Astrocyte of the hippocampus (primary cell): ENCODE measurements around the gene TBX2.

Experiments used
- DNase-seq: peaks from one replicate; pipeline ENCODE4 v3.0.0; 2011; ENCODE audit warnings: low read depth, low spot score

TBX2 gene

DNA sequence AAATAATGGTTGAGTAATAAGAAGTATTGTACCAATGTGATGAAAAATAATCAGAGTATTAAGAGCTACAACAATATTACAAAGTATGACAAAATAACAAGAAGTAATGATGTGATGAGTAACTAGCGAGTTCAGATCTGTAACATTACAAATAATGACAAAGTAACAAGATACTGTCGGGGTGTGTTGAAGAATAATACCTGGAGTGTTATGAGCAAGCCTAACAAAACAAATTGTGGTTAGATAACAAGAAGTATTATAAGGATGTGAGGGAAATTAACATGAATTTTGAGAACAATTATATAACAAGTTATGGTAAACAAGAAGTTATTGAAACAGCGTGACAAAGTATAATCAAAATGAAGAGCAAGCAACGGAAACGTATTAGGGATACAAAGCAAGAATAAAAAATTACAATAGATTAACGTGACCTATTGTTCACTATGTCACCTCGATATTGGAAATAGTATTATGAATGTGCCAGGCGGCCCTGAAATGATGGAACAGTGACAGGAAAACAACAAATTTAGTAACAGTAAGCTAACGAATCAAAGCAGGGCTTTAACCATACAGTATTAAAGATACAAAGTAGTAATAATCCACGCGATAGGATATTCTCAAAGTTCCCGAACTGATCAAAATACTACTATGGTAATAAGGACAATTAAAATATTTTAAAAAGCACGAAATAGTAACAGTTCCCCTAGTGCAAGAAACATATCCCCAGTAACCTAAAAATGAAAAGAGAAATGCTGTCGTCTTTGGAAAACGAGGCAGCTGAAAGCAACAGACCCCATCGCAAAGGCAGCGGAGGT is 54.1 kb downstream of the TBX2 start:
- no peak for DNase-seq

DNA sequence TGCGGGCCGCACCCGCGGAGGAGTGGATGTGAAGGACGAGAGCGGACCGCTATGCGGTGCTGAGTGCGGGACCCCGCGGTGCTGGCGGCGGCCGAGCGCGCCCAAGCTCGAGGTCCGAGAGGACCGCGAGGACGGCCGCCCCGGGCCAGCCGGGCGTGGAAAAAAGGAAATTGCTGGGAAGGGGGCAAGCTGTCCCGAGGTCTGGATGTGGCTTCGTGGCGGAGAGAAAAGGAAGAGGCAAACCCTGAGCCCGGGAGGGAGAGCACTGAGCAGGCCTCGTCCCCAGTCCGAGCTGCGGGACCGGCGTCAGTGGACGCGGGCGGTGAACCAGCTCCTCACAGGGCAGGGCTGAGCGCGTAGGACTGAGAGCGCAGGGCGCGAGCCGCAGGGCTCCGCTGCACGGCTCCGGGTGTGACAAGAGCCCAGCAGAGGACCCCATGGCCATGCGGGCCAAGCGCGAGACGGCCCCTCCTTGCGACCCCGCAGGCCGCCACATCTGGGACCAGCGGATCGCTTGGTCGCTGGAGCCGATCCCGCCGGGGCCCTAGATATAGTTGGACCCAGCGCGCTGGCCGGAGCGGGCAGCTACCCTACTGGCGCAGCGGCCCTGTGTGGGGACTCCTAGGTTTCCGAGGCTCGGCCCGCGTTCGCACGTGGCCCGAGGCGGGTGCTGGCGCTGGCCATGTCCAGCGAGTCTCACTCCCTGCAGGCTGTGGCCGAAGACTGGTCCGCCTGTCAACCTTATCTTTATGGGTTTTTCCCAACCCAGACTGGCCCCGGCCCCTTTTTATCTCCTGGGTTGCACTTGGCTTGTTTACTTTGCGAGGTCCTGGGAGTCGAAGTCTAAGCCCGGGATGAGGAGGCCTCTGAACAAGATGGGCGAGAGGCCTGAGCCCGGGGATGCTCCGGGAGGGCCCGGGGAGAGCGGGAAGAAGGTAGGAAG is 55.0 kb downstream of the TBX2 start:
- DNase-seq = no peak

DNA sequence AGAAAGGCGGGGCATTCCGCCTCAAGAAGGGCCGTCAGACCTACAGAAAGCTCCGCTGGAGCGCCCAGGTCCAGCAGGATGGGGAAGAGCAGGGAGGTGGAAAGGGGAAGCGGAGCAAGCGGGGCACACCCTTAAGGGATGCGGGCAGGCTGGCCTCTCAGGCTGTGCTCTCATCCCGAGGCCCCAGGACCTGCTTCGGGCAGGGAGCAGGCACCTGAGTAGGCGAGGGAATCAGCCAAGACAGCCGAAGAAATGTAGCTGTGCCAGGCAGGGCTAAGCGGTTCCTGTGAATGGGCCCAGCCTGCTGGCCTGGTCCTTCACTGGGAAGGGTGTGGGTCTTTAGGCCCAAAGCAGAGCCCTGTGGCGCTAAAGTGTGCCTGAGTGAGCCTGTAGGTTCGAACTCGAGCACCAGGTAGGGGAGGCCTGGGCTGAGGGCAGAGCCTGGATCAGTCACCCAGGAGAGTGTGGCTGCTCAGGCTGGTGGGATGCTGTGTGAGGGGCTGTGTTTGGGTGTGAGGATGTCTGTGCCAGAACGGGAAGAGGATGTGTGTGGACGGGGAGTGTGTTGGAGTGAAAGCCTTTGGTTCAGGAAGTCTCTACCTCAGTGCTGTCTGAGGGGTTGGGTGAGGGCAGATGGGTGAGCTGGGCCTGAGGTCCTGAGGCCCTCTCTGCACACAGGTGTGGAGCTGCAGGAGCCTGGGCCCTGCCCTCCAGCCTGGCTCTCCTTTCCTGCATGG is 55.8 kb downstream of the TBX2 start:
- no peak for DNase-seq

DNA sequence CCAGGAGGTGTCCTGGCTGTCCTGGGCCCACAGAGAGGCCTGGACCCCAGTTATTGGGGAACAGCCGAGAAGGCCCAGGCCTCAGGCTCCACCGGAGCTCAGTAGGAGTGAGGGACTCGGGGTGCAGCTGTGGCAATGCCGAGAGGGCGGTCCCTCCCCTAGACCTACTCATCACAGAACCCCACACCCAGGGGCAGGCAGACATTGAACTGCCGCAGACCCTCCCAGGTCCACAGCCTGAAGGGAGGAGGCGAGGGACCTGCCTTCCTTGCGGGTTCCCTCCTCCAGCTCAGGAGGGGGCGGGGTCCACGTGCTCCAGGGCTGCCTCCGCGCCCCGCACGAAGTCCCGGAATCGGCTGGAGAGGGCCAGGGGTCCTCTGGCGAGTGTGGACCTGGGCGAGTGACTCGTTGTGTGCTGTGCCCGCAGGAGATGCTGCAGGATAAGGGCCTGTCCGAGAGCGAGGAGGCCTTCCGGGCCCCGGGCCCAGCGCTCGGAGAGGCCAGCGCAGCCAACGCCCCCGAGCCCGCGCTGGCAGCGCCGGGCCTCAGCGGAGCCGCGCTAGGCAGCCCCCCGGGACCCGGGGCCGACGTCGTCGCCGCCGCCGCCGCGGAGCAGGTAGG is 56.5 kb downstream of the TBX2 start:
- DNase-seq = no peak

DNA sequence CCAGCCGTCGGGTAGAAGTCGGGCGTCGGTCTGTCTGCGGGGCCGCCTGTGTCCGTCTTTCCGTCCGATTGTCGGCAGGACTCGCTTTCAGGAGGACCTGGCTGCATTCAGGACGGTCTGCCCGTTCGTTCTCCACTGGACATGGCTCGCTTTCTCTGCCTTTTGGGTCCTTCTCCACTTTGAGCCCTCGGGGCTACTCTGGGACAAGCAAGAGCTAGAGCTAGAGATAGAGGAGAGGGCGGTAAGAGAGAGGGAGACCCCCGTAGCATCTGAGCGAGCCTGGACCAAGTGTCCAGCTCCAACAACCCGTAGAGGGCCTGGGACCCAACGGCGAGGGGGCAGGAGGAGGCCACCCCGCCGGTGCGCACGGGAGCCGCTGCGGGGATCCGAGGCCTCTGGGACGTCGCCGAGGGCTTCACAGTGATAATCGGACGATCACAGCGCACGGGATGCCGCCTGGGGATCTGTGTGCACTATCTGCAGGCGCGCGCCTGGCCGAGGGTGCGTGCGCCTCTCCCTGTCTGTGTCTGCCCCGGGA is 57.1 kb downstream of the TBX2 start:
- no peak for DNase-seq

DNA sequence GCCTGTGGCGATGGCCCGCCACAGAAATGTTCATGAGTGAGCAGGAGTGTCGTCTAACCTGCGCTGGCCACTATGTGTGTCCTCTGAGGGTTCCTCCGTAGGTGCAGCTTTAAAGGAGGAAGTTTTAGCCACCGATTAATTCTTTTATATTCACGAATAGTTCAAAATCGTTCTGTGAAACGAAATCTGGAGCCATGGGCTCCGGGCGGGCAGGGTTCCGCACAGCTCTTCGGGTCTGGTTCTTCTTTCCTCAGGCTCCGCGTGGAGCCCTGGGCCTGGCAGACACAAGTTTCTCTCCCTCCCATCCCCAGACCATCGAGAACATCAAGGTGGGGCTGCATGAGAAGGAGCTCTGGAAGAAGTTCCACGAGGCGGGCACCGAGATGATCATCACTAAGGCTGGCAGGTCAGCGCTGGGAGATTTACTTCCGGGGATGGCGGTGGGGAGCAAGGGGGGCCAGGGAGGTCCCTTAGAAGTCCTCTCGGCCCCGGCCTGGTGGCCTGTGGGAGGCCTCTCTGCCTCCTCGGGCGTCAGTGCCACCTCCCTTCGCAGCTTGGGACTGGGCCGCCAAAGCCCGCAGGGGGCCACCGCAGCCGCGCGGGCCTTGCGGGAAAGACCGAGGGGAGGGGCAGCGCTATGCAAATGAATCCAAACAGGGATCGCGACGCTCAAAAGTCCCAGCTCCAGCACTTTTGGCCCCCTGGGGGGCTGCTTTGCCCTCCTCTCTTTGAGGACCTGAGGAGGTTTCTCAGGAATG is 57.8 kb downstream of the TBX2 start:
- DNase-seq = no peak

DNA sequence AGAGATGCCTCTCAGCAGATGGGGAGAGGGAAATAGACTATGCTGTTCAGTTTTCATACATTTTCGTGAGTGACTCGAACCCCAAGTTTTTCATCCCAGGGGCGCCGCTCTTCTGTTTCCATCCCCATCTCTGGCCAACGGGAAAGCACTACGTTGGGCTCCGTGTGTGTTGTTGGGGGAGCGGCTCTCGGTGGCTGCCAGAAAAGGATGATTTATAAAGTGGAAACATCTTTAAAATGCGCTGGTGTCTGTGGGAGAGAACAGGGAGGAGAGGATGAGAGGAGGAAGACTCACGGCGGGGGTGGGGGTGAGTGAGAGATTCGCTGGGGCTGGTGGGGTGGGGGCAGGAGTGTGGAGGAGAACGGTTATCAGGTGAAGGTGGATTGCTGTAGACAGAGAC is 58.4 kb downstream of the TBX2 start:
- no peak for DNase-seq

DNA sequence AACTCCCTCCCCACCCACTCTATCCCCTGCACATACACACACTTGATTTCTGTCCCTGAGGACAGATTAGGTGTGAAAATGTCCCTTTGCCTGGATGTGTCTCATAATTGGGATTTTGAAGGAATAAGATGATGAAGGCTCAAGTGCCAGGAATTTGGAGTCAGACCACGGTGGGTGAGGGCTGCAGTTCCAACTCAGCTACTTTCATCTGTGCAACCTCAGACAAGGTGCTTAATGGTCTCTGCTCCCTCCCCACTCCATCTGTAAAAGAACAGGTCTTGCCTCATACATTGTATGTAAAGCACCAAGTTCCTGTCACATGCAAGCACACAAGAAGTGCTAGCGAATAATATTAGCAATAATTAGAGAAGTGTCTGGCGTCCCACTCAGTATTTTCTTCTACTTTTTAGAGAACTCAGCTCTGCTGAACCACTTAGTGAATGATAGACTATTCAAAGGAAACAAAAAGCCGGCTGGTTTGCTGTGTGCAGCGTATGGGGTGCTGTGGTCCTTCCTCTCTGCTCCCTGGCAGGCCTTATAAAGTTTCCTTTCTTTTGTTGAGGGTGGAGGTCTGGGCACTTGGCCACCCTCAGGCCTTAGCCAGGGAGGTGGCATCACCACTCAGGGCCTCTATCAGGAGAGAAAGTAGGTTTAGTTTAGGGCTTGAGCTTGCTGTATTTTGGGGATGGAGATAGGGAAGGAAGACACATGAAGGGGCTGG is 58.9 kb downstream of the TBX2 start:
- no peak for DNase-seq
